HG02678 (cell line): Measurements from ENCODE around the gene HBZ.
"Not testable (repeated sequence)": the region's sequence is repeated elsewhere in the genome, so short reads cannot be mapped to it uniquely, and the experiment has no call there.

Source experiments
- ATAC-seq: cut with Tn5 transposase; IDR thresholded peaks from one replicate; pipeline ENCODE4 v1.9.1; 2021; ENCODE audit warnings: mild to moderate bottlenecking, moderate library complexity; ENCODE audit not compliant: unreplicated experiment

HBZ gene

GRCh38 chr16:132120-132519, 20.3 kb upstream of the HBZ start:
- no peak for ATAC-seq

DNA sequence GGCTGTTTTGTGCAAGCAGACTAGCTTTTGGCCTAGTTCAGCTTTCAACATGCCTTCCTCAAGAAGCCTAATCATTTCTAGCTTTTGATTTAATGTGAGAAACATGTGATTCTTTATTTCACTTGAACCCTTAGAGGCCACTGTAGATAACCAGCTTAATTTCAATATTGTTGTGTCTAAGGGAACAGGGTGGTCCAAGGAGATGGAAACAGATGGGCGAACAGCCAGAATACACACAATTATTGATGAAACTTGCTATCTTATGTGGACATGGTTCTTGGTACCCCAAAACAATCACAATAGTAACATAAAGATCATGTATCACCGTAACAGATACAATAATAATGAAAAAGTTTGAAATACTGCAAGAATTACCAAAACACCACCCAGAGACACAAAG, 18.7 kb upstream of the HBZ start:
- ATAC-seq = no peak

DNA sequence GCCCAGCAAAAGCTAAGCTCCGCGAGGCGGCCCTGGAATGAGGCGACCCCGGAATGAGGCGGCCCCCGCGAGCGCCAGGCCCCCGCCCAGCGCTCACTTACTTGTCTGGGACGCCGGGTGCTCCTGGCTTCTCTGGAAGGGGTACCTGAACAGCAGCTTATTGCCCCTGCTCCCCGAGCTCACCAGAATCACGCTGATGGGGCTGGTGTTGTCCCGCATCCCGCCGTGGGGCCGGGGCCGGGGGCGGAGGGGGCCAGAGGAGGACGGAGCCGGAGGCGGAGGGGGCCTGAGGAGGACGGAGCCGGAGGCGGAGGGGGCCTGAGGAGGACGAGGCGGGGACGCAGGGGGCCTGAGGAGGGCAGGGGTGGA, 14.4 kb upstream of the HBZ start:
- ATAC-seq = no peak

GRCh38 chr16:140175-140857, 12.1 kb upstream of the HBZ start:
- no peak for ATAC-seq

GRCh38 chr16:142405-142967, 10.0 kb upstream of the HBZ start:
- ATAC-seq = no peak

DNA sequence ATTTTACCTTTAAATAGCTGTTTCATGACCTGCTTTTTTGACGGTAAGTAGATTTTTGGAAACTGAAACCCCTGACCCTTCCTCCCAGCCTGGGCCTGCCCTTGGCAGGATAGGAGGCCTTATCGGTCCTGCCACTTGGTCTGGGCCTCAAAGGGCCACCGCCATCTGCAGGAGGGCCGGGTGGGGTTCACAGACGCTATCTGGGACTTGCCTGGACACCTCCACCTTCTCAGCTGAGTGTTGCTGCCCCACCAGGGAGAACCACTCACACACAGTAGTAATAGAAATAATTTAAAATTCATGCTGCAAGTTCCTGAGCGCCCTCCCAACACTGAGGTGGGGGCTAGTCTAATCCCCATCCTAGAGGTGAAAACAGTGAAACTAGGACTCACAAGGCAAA, 9.4 kb upstream of the HBZ start:
- no peak for ATAC-seq

- ATAC-seq = no peak
These were observed 9.0 kb upstream of the HBZ start for GRCh38 chr16:143456-143855.

GRCh38 chr16:144797-145252, 7.6 kb upstream of the HBZ start:
- ATAC-seq = no peak

DNA sequence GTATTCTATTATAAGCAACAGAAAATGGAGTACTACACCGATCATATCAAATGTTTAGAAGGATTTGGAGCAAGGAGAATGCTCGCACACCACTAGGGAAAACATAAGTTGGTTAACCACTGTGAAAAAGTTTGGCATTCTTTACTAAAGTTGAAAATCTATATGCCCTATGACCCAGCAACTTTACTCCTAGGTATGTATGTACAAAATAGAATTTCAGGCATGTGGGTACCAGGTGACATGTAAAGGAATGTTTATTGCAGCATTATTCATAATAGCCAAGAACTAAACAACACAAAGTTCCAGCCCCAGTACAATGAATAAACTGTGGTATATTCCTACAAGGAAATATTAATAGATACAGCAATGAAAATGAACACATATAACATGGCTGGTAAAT, 5.8 kb upstream of the HBZ start:
- ATAC-seq = no peak

- ATAC-seq = no peak
These were observed 3.3 kb upstream of the HBZ start for GRCh38 chr16:149024-149660.

DNA sequence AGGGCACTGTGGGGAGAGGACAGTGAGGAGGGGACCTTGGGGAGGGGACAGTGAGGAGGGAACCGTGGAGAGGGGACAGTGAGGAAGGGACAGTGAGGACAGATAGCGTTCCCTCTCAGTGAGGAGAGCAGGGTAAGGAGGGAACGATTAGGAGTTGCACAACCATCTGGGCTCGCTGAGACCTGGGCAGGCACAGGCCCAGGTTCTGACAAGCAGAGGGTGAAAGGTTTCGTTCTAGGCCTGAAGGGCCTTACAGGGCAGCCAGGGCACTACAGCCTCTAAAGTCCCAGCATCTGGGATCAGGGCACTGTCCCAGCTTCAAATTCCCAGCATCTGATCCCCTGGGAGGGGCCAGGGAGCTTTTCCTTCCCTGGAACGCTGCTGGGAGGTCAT, 681 bp downstream of the HBZ start:
- not testable (repeated sequence) for ATAC-seq

DNA sequence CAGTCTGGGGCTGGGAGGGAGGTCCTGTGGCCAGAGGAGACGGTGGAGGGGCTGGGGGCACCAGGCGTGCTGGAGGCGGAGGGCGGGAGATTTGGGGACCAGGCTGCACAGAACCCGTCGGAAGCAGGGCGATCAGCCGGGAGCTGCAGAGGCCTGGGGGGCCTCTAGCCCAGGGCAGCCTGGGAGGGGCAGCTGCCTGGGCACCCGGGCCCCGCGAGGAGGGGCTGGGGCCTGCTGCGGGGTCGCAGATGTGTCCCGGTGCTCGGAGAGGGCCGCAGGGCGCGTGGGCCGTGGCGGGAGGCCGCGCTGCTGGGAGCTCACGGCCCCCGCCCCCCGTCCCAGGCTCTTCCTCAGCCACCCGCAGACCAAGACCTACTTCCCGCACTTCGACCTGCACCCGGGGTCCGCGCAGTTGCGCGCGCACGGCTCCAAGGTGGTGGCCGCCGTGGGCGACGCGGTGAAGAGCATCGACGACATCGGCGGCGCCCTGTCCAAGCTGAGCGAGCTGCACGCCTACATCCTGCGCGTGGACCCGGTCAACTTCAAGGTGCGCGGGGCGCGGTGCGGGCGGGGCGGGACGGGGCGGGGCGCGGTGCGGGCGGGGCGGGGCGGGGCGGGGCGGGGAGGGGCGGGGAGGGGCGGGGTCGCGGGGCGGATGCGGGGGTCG, 1.2 kb downstream of the HBZ start:
- ATAC-seq = not testable (repeated sequence)

DNA sequence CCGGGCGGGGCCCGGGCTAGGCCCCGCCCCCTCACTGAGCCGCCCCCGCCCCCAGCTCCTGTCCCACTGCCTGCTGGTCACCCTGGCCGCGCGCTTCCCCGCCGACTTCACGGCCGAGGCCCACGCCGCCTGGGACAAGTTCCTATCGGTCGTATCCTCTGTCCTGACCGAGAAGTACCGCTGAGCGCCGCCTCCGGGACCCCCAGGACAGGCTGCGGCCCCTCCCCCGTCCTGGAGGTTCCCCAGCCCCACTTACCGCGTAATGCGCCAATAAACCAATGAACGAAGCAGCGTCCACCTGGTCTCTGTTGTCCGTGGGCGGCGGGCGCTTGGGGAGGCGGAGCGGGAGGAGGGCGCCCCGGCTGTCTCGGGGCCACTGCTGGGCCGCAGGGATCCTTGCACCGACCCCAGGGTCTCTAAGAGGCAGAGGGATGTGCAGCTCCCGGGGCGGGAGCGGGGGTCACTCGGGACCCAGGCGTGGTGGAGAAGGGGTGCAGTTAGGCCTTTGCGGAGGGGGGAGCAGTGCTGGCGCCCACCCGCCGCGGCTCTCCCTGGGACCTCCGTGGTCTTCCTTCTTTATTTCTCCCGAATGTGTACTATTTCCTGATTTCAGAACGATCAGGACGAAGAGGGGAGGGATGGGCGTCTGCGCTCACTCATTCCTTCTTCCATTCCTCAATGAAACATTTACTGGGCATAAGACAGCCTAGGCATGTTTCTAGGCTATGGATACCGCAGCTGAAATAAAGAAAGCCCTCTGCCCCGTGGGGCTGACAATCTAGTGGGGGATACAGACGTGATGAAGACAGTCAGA, 2.0 kb downstream of the HBZ start:
- ATAC-seq = no peak

DNA sequence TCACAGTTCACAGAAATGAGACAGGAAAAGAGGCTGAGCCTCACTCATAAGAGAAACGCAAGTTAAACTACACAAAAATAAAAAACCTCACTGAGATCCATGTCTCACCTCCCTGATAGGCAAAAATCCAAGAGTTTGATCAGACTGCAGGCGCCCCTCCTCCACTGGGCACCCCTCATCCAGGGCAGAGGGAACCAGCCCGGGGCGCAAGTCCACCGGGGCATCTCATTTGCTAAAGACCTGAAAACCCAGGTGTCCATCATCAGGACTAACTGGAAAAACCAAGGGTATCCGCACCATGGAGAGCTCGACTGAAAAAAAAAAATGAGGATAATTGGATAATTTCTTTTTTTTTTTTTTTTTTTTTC, 2.6 kb downstream of the HBZ start:
- ATAC-seq = no peak

- ATAC-seq = no peak
These were observed 6.8 kb downstream of the HBZ start for GRCh38 chr16:159136-159849.

DNA sequence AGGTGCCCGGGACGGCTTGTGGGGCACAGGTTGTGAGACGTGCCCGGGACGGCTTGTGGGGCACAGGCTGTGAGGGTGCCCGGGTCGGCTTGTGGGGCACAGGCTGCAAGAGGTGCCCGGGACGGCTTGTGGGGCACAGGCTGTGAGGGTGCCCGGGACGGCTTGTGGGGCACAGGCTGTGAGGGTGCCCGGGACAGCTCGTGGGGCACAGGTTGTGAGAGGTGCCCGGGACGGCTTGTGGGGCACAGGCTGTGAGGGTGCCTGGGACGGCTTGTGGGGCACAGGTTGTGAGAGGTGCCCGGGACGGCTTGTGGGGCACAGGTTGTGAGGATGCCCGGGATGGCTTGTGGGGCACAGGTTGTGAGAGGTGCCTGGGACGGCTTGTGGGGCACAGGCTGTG, 7.8 kb downstream of the HBZ start:
- ATAC-seq = not testable (repeated sequence)

GRCh38 chr16:160691-161190, 8.3 kb downstream of the HBZ start:
- no peak for ATAC-seq

DNA sequence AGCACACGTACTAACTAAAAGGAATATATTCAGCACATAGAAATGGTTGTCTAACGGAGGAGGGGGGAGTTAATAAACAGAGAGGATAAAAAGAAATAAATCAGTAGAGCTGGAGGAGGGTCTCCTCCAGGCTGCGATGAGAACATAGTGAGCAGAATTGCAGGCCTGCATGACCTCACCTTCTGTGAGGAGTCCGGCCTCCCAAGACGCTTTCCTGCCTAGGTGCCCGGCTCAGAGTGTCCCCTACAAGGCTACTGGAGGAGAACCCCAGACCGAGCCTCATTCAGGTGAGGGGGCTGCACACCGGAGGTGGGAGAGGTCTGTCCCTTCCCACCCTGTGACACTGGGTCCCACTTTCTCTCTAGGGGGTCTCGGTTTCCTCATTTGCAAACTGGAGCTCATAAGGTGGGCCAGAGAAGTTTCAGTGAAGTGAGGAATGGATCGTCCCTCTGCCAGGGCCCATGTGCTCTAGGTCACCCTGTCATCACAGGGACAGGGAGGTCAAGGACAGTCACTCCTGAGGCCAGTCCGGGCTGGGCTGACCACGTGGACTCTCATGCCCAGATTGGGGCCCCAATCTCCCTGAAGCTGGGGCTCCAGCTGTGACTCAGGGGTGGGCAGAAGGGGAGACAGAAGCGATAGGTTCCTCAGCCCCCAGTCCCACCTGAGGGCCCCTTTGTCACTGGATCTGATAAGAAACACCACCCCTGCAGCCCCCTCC, 10.0 kb downstream of the HBZ start:
- ATAC-seq = no peak

- not testable (repeated sequence) for ATAC-seq
These were observed 10.7 kb downstream of the HBZ start for GRCh38 chr16:163139-163538.

DNA sequence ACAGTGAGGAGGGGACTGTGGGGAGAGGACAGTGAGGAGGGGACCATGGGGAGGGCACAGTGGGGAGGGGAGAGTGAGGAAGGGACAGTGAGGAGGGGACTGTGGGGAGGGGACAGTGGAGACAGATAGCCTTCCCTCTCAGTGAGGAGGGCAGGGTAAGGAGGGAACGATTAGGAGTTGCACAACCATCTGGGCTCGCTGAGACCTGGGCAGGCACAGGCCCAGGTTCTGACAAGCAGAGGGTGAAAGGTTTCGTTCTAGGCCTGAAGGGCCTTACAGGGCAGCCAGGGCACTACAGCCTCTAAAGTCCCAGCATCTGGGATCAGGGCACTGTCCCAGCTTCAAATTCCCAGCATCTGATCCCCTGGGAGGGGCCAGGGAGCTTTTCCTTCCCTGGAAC, 11.3 kb downstream of the HBZ start:
- not testable (repeated sequence) for ATAC-seq
